Measurements from ENCODE around the gene ATN1. TPM values are rescaled to one million over a fixed set of nuclear protein-coding genes. Genes with fewer than 3 reads are reported as not detected.
A peak's percentile ranks its signal among the peaks of the same experiment; 100 is the strongest.

Gene ATN1
- total and polyA plus RNA-seq, 10 donors: 10.1 to 112 (median 73.1) TPM

DNA sequence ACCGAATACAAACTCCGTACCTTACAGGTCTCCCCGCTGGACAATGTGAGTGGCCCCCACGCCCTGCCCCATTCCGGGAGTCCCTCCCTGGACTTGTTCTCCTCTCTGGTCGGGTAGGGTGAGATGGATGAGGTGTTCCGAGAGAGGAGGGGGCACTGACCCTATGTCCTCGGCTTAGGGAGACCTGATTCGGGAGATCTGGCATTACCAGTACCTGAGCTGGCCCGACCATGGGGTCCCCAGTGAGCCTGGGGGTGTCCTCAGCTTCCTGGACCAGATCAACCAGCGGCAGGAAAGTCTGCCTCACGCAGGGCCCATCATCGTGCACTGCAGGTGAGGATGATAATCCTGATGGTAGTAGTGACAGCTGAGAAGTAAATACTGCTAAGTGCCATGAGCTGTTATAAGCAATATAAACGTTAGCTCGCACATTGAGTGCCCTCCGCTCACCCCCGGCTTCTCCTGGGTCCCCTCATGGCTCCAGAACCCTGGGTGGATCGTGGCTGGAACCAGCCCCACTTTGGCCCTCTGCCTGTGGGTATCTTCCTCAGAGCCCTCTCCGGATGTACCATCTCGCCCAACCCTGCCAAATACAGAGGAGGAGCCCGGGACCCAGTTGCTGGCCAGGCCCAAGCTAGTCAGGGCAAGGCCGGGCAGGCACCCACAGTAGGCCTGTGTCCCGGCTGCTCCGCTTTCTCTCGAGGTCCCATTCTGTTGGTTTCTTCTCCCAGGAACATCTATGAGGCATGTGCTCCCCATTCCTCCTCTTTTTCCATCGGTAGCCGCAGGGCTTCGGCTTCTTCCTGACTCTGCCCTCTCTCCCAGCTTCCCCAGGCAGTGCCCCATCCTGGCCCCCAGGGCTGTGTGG lies 30.2 kb downstream of the ATN1 start:
- H3K27ac ChIP-seq: peak overlapping the region; percentile 61 to 99 (median 96)
- H3K4me1 ChIP-seq: peaks cover 86 to 100% (median 100%) of the 10 kb centered on the region in 6 donors
- peak overlapping the region in 7 of 8 donors; percentile 14 to 97 (median 29) for H3K4me3 ChIP-seq
- TF ChIP-seq POLR2A (IDR thresholded peaks at IDR 0.05) (no peak), POLR2AphosphoS5 (IDR thresholded peaks at IDR 0.05) (peak; percentile 17 to 62 (median 26))
- H3K9me3 ChIP-seq: no peaks in the 10 kb centered on the region
- peak; percentile 82 for DNase-seq
- 70 to 77% (median 73%) methylated on average over 26 to 28 of the region's 28 CpGs for WGBS, 5 donors
- no peaks in the 10 kb centered on the region for H3K27me3 ChIP-seq (replicated peaks in 1 of 7)
- intact Hi-C loops (cut with DNase I; ENCODE audit: low total_unique reads): no loop called here
- peaks cover 0 to 83% (median 57%) of the 10 kb centered on the region in 6 donors for H3K36me3 ChIP-seq

DNA sequence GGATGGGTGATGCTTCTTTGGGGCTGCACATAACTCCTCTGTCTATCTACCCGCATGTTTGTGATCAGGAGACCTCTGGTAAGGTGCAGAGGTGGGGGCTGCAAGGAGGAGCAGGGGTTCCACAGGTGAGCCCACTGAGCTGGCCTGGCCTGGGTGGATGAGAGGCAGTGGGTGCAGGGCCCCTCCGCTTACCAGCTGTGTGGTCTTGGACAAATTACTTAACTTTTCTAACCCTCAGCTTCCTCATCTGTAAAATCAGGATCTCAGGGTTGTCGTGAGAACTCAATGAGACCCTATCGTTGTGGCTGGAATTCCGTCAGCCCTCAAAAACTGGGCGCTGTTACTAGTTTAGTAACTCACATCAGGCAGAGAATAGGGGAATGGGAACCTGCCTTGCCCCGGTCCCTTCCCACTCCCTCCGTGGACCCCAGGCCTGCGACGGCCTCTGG lies 30.9 kb downstream of the ATN1 start:
- H3K36me3 ChIP-seq: peaks cover 0 to 76% (median 57%) of the 10 kb centered on the region in 6 donors
- H3K4me3 ChIP-seq: peak overlapping the region in 7 of 8 donors; percentile 14 to 97 (median 29)
- no peaks in the 10 kb centered on the region for H3K27me3 ChIP-seq (replicated peaks in 1 of 7)
- H3K27ac ChIP-seq: peak overlapping the region; percentile 61 to 99 (median 96)
- 6 to 30% (median 19%) methylated on average over 6 to 10 of the region's 10 CpGs for WGBS, 5 donors
- DNase-seq: no peak
- intact Hi-C loops (cut with DNase I; ENCODE audit: low total_unique reads): no loop called here
- no peaks in the 10 kb centered on the region for H3K9me3 ChIP-seq
- TF ChIP-seq POLR2AphosphoS5 (IDR thresholded peaks at IDR 0.05): no peak
- TF ChIP-seq POLR2A (IDR thresholded peaks at IDR 0.05): no peak
- TF ChIP-seq, protein P1, sequence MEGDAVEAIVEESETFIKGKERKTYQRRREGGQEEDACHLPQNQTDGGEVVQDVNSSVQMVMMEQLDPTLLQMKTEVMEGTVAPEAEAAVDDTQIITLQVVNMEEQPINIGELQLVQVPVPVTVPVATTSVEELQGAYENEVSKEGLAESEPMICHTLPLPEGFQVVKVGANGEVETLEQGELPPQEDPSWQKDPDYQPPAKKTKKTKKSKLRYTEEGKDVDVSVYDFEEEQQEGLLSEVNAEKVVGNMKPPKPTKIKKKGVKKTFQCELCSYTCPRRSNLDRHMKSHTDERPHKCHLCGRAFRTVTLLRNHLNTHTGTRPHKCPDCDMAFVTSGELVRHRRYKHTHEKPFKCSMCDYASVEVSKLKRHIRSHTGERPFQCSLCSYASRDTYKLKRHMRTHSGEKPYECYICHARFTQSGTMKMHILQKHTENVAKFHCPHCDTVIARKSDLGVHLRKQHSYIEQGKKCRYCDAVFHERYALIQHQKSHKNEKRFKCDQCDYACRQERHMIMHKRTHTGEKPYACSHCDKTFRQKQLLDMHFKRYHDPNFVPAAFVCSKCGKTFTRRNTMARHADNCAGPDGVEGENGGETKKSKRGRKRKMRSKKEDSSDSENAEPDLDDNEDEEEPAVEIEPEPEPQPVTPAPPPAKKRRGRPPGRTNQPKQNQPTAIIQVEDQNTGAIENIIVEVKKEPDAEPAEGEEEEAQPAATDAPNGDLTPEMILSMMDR (IDR thresholded peaks at IDR 0.05 in 8 of 11, conservative IDR thresholded peaks at IDR 0.05 in 3 of 11): no peak
- H3K4me1 ChIP-seq: peaks cover 86 to 100% (median 97%) of the 10 kb centered on the region in 6 donors

DNA sequence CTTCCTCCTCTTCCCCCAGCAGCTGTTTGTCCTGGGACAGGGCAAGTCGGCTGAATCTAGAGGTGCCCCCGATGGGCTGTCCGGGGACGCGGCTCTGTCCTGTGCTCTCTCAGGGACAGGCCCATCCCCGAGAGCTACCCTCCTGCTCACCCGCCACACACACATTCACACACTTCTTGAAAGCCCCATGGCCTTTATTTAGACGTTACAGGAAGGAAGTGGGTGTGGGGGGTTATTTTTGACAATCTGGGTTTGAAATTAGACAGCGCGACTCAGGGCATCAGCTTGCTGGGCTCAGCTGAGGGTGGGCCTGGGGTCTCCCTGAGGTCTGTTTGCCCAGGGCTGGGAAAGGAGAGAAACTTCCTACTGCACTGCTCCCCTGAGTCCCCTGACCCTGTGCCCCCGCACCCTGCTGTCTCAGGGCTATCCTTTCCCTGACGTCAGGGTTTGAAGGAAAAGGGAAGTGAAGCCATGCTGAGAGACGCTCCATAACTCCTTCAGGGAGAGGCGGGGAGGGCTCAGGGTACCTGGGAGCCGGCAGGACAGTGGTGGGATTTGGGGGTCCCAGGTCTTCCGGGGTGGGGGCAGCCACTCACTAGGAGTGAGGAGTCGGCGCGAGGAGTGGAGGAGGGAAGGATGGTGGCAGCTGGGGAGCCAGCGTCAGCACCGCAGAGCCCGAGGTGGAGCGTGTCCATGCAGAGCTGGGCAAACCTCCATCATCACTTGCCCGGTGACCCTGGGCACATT lies 31.5 kb downstream of the ATN1 start:
- DNase-seq: peak; percentile 92
- Histone ChIP-seq H3K27me3 (replicated peaks in 1 of 7) (no peaks in the 10 kb centered on the region), H3K27ac (peak overlapping the region; percentile 61 to 99 (median 96)), H3K9me3 (no peaks in the 10 kb centered on the region), H3K4me1 (peaks cover 84 to 100% (median 94%) of the 10 kb centered on the region in 6 donors), H3K4me3 (peak overlapping the region in 7 of 8 donors; percentile 14 to 97 (median 29)), H3K36me3 (peaks cover 0 to 70% (median 57%) of the 10 kb centered on the region in 6 donors)
- 17 to 39% (median 23%) methylated on average over 16 to 24 of the region's 24 CpGs for WGBS, 5 donors
- TF ChIP-seq POLR2AphosphoS5 (IDR thresholded peaks at IDR 0.05) (peak; percentile 76 to 89 (median 82)), POLR2A (IDR thresholded peaks at IDR 0.05) (peak in 1 of 3 donors; percentile 85)
- TF ChIP-seq, protein P1 (IDR thresholded peaks at IDR 0.05 in 8 of 11, conservative IDR thresholded peaks at IDR 0.05 in 3 of 11): no peak
- intact Hi-C loops (cut with DNase I; ENCODE audit: low total_unique reads): no loop called here

DNA sequence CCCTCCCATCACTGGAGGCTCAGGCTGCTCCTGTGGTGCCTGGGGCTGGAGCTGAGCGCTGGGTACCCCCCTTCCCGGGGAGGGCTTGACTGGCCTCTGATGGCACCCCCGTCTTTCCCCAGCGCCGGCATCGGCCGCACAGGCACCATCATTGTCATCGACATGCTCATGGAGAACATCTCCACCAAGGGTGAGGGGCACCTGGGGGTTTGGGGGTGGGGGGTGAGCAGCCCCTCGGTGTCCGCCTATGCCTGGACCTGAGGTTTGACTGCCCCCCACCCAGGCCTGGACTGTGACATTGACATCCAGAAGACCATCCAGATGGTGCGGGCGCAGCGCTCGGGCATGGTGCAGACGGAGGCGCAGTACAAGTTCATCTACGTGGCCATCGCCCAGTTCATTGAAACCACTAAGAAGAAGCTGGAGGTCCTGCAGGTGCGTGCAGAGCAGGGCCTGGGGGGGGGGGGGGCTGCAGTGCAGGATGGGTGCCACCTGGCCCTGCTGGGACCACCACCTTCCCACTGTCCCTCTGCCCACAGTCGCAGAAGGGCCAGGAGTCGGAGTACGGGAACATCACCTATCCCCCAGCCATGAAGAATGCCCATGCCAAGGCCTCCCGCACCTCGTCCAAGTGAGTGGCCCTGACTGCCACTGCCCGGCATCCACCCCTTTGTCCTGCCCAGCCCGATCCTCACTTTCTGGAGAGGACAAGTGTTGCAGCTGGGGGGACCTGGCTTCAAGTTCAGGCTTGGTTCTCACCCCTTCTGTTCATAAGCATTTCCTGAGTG lies 32.2 kb downstream of the ATN1 start:
- 72 to 86% (median 84%) methylated on average over 14 to 26 of the region's 26 CpGs for WGBS, 5 donors

More for the DNA sequence above, 32.2 kb downstream of the ATN1 start:
- peak; percentile 78 for DNase-seq
- Histone ChIP-seq H3K36me3 (peaks cover 0 to 68% (median 52%) of the 10 kb centered on the region in 6 donors), H3K4me1 (peaks cover 80 to 100% (median 93%) of the 10 kb centered on the region in 6 donors), H3K4me3 (peak overlapping the region in 5 of 8 donors; percentile 19 to 97 (median 29)), H3K27ac (peak overlapping the region; percentile 61 to 99 (median 96)), H3K27me3 (replicated peaks in 1 of 7) (no peaks in the 10 kb centered on the region), H3K9me3 (no peaks in the 10 kb centered on the region)
- intact Hi-C loops (cut with DNase I; ENCODE audit: low total_unique reads): loop anchor here (10.0 kb wide), 1 partner anchor 95 kb away; the partner anchor contains the start of gene TPI1
- TF ChIP-seq POLR2A (IDR thresholded peaks at IDR 0.05) (no peak), POLR2AphosphoS5 (IDR thresholded peaks at IDR 0.05) (peak; percentile 3 to 70 (median 24))

Measured in spleen (tissue), 11 donors.